Adrenal gland (tissue), 12 donors: ENCODE results near the gene ASTN2. TPM values are rescaled to one million over a fixed set of nuclear protein-coding genes. Genes with fewer than 3 reads are reported as not detected.

Source experiments
- DNase-seq, 7 donors: peaks; one replicate each; pipeline ENCODE4 v3.0.0-alpha.2; 2019 to 2020
- H3K27ac ChIP-seq, 5 donors: fragments of 200-600 bp; sonication (generic) in 4 of 5; 1 replicate in 3 of 5; 2 replicates in 2 of 5; pipeline versions ENCODE4 v1.5.1 to v1.8.0; 2016 to 2020; ENCODE audit warnings: mild to moderate bottlenecking in 1 of 5
- H3K27me3 ChIP-seq: fragments of 200-600 bp; 2 replicates; pipeline ENCODE4 v1.8.0; 2021
- H3K36me3 ChIP-seq, 2 donors: fragments of 200-600 bp; replicated peaks in 1 of 2; 1 replicate in 1 of 2; 2 replicates in 1 of 2; pipeline versions ENCODE4 v1.5.1 to v1.8.0; 2018 to 2022
- H3K4me1 ChIP-seq, 2 donors: fragments of 200-600 bp; replicated peaks in 1 of 2; 1 replicate in 1 of 2; 2 replicates in 1 of 2; pipeline versions ENCODE4 v1.5.1 to v1.8.0; 2018 to 2021
- H3K4me3 ChIP-seq, 4 donors: fragments of 200-600 bp; sonication (generic) in 3 of 4; one replicate each; pipeline ENCODE4 v1.5.1; 2016 to 2018
- H3K9me3 ChIP-seq, 3 donors: fragments of 200-600 bp; sonication (generic) in 1 of 3; replicated peaks in 1 of 3; 1 replicate in 2 of 3; 2 replicates in 1 of 3; pipeline versions ENCODE4 v1.5.1 to v1.8.0; 2016 to 2021
- POLR2A ChIP-seq, 2 donors: fragments of 450-650 bp; IDR thresholded peaks; one replicate each; pipeline ENCODE4 v1.6.1; 2017; ENCODE audit warnings: antibody characterized with exemption in 2 of 2, mild to moderate bottlenecking in 2 of 2, moderate library complexity in 1 of 2
- WGBS, 4 donors: extraction: QIAGEN DNeasy Blood & Tissue Kit in 2 of 4; methylation state at CpG; one replicate each; pipeline versions ENCODE4 v1.1.5 to v1.1.7; 2013 to 2017; 5-methylcytosine and 5-hydroxymethylcytosine counted together
- intact Hi-C, 2 donors: fragments of 100-400 bp; cut with DNase I; formaldehyde crosslinking; loops; one replicate each; pipeline versions ENCODE4 v1.14.1 to v1.15.0; 2022 to 2023
- polyA plus RNA-seq, 3 donors: library from polyadenylated mRNA; stranded (reverse); fragments of 200-250 nt in 2 of 3; fragments of 350-450 nt in 1 of 3; fragmentation: Illumina TruSeq in 1 of 3; extraction: RNeasy Lipid Tissue Mini Kit (QIAGEN cat#74804) in 1 of 3; gene quantifications; one replicate each; pipeline ENCODE4 v1.2.3, GENCODE V29; 2013 to 2014
- total RNA-seq, 9 donors: library from RNA; depleted of rRNA in 4 of 9; stranded (reverse); fragments of >200 nt in 4 of 9; fragments of 120-200 nt in 1 of 9; fragmentation: NEBNext Ultra II Directional in 1 of 9; extraction: Animal tissue kit (Norgen Biotek cat#: 25700) in 1 of 9; gene quantifications; one replicate each; pipeline versions ENCODE4 v1.1.0 to v1.2.4, GENCODE V29; 2013 to 2023
- TF ChIP-seq, protein P1 (sequence below), 6 experiments: fragments of 450-650 bp in 4 of 6; fragments of 200-600 bp in 2 of 6; sonication (generic) in 1 of 6; IDR thresholded peaks; 1 replicate in 5 of 6; 2 replicates in 1 of 6; pipeline versions ENCODE4 v1.5.1 to v1.8.0; 2016 to 2021; ENCODE audit warnings: antibody characterized with exemption in 6 of 6, mild to moderate bottlenecking in 2 of 6, moderate library complexity in 1 of 6
- donor health status: healthy with polysubstance abuse.
- donor health status: Bipolar disorder and iron deficiency.
- donor health status: DM: yes; HTN: yes; CAD: no.
- donor health status: DM: no; HTN: no; CAD: no.
- donor health status: DM: no; HTN: no; CAD: no.
- donor health status: DM: yes; HTN: yes; CAD: no.

The ASTN2 gene
- total and polyA plus RNA-seq, 12 donors: 2.5 to 15.6 (median 6.8) TPM

DNA sequence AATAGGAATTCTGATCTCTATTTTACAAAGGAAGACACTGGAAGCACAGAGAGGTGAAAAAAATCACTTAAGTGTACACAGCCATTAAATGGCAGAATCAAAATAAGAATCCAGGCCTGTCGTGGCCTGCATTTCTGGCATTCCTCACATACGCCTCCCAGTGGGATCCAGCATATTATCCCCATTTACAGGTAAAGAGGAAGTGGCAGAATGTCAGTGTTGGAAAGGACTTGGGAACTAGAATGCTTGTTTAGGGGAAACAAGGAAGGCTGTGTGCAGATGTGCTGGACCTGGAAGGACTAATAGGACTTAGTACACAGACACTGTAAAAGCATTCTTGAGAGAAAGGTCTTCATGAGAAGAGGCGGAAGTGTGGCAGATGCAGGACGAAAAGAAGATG lies 486.0 kb downstream of the ASTN2 start:
- no peak overlapping the region for H3K4me3 ChIP-seq
- no peaks in the 10 kb centered on the region for H3K9me3 ChIP-seq
- TF ChIP-seq, protein P1, sequence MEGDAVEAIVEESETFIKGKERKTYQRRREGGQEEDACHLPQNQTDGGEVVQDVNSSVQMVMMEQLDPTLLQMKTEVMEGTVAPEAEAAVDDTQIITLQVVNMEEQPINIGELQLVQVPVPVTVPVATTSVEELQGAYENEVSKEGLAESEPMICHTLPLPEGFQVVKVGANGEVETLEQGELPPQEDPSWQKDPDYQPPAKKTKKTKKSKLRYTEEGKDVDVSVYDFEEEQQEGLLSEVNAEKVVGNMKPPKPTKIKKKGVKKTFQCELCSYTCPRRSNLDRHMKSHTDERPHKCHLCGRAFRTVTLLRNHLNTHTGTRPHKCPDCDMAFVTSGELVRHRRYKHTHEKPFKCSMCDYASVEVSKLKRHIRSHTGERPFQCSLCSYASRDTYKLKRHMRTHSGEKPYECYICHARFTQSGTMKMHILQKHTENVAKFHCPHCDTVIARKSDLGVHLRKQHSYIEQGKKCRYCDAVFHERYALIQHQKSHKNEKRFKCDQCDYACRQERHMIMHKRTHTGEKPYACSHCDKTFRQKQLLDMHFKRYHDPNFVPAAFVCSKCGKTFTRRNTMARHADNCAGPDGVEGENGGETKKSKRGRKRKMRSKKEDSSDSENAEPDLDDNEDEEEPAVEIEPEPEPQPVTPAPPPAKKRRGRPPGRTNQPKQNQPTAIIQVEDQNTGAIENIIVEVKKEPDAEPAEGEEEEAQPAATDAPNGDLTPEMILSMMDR (IDR thresholded peaks at IDR 0.05): no peak
- no peak for TF ChIP-seq POLR2A (IDR thresholded peaks at IDR 0.05)
- no peaks in the 10 kb centered on the region for H3K36me3 ChIP-seq
- 64 to 69% (median 65%) methylated on average over 4 of the region's 4 CpGs for WGBS, 4 donors
- no peak for DNase-seq
- intact Hi-C loops: no loop called here
- H3K27ac ChIP-seq: no peak overlapping the region
- H3K27me3 ChIP-seq: no peaks in the 10 kb centered on the region
- H3K4me1 ChIP-seq: no peaks in the 10 kb centered on the region

DNA sequence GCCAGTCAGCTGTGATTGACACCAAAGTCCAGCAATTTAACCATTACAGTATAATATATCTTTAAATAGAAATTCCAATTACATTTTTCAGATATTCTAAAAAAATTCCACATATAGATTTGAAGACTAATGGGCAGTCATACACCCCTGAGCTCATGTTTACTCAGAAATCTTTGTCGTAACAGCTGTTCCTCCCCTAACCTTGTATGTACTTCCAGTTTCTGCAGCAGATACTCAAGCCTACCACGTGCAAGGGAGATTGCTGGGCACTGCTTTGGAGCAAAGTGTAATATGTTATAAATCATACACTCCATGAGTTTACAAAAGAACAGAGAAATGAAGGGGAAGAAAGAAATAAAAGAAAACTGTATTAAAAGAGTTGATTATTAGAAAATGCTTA lies 486.6 kb downstream of the ASTN2 start:
- Histone ChIP-seq H3K4me1 (no peaks in the 10 kb centered on the region), H3K36me3 (no peaks in the 10 kb centered on the region), H3K4me3 (no peak overlapping the region), H3K27me3 (no peaks in the 10 kb centered on the region), H3K9me3 (no peaks in the 10 kb centered on the region), H3K27ac (no peak overlapping the region)
- intact Hi-C loops: no loop called here
- DNase-seq: no peak
- TF ChIP-seq, protein P1 (IDR thresholded peaks at IDR 0.05): no peak
- no peak for TF ChIP-seq POLR2A (IDR thresholded peaks at IDR 0.05)
- WGBS, 4 donors: 30 to 40% (median 33%) methylated on average over 2 of the region's 2 CpGs

DNA sequence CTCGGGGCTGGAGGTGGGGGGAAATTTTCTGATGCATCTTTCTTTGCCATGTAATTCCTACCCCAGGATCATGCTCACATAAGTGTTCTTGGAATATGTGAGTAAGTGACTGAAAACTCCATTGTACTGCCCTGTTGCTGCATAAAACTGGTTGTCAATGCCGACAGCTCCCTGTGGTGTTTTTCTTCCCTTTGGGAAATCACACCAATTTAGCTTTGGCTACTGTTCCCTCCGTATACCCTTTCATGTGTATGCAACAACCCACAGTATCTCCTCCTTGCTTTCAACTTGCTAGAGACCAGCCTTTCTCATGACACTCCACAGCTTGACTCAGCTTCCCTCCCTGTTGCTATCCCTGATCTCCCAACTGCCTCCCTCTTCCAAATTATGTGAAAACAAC lies 487.1 kb downstream of the ASTN2 start:
- Histone ChIP-seq H3K27me3 (no peaks in the 10 kb centered on the region), H3K36me3 (no peaks in the 10 kb centered on the region), H3K9me3 (no peaks in the 10 kb centered on the region), H3K27ac (no peak overlapping the region), H3K4me3 (no peak overlapping the region), H3K4me1 (no peaks in the 10 kb centered on the region)
- no peak for TF ChIP-seq POLR2A (IDR thresholded peaks at IDR 0.05)
- TF ChIP-seq, protein P1 (IDR thresholded peaks at IDR 0.05): no peak
- DNase-seq: no peak
- 54 to 66% (median 60%) methylated on average over 3 of the region's 3 CpGs for WGBS, 4 donors
- intact Hi-C loops: no loop called here

DNA sequence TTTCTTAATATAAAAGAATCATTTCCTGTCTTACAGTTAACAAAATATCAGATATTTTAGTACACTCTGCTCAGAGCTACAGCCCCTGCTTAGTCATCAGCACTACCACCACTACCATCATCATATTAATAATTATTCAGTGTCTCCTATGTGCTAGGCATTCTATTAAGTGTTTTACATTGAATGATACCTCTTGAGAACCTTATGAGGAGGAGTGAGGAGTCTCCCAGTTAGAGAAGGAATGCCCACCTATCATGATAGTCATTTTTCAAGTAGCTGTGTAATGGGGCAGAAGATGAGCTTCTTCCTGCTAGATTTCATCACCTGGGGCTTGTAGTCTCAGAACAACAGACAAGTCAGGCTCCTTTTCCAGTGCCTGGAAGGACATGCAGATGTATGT lies 489.7 kb downstream of the ASTN2 start:
- Histone ChIP-seq H3K9me3 (no peaks in the 10 kb centered on the region), H3K4me3 (no peak overlapping the region), H3K27me3 (no peaks in the 10 kb centered on the region), H3K4me1 (no peaks in the 10 kb centered on the region), H3K36me3 (no peaks in the 10 kb centered on the region), H3K27ac (no peak overlapping the region)
- TF ChIP-seq, protein P1 (IDR thresholded peaks at IDR 0.05): no peak
- no peak for TF ChIP-seq POLR2A (IDR thresholded peaks at IDR 0.05)
- intact Hi-C loops: no loop called here
- no peak for DNase-seq
